IPS-NIHi7 (cell line): ENCODE data around the gene CEPT1.
"Not testable (repeated sequence)": the region's sequence is repeated elsewhere in the genome, so short reads cannot be mapped to it uniquely, and the experiment has no call there.

Experiments used
- DNase-seq: peaks from one replicate; pipeline ENCODE4 v3.0.0; 2012; ENCODE audit warnings: mixed read lengths; ENCODE audit errors: extremely low spot score

Gene CEPT1

GRCh38 chr1:111209622-111210021 is 69.6 kb downstream of the CEPT1 start:
- no peak for DNase-seq

- no peak for DNase-seq
Measured at GRCh38 chr1:111211921-111212320, 71.9 kb downstream of the CEPT1 start.

GRCh38 chr1:111212634-111213335 is 72.8 kb downstream of the CEPT1 start:
- DNase-seq = no peak

GRCh38 chr1:111213412-111213811 is 73.4 kb downstream of the CEPT1 start:
- no peak for DNase-seq

DNA sequence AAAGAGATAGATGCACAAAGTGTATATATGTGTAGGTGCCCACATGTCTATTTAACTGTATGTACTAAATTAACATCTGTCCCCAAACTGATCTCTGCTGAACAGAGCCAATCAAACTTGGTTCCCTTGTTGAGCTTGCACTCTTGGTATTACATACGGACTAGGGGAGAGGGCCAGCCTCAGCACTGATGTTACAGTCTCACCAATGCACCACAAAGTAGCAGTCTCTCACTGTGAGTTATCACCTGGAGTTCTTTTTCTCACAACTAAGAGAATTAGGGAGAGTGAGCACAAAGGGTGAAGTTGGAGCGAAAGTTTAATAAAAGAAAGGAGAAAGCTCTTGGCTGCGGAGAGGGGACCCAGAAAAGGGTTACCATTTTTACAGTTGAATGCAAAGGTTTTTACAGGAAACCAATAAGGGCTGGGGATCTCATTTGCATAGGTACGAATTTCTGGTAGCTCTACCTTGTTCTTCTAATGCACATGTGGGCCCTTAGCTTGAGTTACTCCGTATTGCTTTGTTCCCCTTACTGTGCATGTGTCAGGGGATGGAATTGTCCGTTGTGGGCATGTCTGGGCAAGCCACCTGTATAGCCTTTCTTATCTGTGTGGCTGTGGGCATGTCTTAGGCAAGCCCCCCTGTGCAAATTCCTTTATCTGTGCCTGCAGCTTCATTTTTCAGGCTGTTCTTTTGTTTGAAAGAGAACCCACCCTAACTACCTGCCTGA is 74.2 kb downstream of the CEPT1 start:
- DNase-seq = no peak

- no peak for DNase-seq
Measured at GRCh38 chr1:111214884-111215283, 74.9 kb downstream of the CEPT1 start.

- not testable (repeated sequence) for DNase-seq
Measured at GRCh38 chr1:111215285-111215684, 75.3 kb downstream of the CEPT1 start.

- DNase-seq = no peak
Measured at GRCh38 chr1:111216751-111217150, 76.7 kb downstream of the CEPT1 start.

DNA sequence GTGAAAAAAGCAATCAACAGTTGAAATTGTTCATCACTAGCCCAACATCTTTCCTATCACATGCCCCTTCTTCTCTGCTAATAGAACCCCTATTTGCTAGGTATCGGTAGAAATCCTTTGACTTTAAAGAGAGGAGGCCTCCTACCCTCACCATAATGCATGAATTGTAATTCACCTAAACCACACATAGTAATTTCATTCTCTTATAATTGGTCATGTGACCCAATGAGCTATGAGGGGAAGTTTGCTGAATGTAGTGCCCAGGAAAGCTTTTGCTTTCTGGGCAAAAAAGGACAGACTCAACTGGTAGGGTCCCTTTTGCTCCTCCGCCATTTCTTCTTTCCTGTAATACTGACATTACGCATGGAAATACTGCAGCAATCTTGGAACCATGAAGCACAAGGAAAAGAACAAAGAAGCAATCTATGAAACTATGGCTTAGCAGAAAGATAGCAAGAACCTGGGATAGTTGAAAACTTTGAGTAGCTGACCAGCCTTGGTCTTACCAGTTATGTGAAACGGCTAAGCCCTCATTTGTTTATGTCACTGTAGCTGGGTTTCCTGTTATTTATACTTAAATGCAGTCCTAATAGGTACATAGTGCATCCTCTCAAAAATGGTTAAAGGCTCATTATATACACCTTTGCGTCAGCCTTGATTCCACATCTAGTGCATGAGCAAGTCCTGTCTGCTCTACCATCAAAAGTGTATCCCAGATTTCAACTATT is 77.3 kb downstream of the CEPT1 start:
- DNase-seq = no peak

- no peak for DNase-seq
Measured at GRCh38 chr1:111218701-111219556, 78.9 kb downstream of the CEPT1 start.

DNA sequence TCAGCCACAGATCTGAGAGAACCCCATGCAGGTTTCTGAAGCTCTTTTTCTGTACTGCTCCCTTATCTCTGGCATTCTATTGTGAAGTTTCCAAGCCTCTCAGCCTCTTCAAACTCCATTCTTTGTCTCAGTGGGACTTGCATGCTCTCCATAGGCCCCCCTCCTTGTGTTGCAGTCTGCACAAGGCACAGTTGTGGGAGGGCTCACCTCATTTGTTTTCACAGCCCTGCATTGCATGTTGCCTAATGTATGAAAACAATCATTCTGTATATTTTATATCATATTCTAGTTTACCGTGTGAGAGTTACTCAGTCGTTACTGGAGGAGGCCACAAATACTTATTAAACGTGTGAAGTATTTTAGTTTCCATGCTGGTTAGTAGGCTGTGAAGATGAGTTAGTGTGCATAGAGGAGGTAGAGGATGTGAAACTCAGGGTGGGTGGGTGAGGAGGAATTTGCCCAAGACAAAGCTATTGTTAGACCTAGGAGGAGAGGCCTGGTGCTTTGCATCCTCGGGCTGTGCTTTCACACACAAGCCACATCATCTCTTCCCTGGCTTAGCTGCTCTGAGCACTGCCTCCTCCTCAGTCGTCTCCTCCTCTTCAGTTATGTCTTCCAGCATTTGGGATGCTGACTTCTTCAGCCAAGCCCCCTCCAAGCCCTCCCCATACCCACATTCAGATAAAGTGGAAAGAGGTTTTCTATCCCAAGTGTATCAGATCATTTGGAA is 79.7 kb downstream of the CEPT1 start:
- DNase-seq = no peak

- DNase-seq = no peak
Measured at GRCh38 chr1:111220302-111220890, 80.4 kb downstream of the CEPT1 start.

GRCh38 chr1:111221276-111221632 is 81.2 kb downstream of the CEPT1 start:
- no peak for DNase-seq

GRCh38 chr1:111221633-111222291 is 81.7 kb downstream of the CEPT1 start:
- DNase-seq = no peak

GRCh38 chr1:111222308-111223125 is 82.5 kb downstream of the CEPT1 start:
- peak; percentile 95 for DNase-seq

- DNase-seq = no peak
Measured at GRCh38 chr1:111223126-111223685, 83.2 kb downstream of the CEPT1 start.

DNA sequence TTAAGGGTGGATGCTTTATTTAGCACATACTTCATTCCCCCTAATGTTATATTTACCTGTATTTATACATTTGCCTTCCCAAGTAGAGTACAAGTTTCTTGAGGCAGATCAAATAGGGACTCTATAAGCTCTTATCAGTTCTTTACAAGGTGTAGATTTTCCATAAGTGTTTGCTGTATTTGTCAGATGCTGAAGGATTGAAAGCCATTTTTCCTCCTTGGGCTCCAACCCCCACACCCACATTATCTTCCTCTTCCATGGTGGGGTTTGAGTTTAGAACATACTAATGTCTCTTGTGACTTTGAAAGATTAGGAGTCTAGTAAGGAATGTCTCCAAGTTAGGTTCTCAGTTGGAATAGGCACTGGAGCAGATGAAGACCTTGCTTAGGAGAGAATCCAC is 85.1 kb downstream of the CEPT1 start:
- no peak for DNase-seq

DNA sequence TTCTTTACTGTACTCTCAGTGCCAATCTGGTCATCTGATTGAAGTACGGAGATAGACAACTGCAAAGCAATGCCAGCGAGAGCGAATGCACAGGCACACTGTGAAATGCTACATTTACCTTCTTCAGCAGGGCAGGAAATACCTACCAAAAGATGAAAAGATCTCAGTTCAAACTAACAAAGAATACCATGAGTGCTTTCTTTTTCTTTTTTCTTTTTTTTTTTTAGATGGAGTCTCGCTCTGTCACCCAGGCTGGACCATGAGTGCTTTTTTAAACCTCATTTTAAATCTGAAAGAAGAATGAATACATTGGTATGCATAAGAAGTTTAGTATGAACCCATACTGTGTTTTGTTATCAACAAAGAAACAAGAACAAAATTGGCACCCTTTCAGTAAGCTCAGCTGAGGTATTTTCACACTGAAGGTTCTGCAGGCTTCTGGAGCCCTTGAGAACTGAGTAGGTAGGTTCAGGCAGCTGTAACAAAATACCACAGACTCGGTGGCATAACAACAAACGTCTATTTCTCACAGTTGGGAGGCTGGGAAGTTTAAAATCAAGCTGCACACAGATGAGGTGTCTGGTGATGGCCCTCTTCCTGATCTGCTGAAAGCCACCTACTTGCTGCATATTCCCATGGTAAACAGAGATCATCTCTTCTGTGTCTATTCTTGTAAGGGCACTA is 85.8 kb downstream of the CEPT1 start:
- no peak for DNase-seq
